GM13976 (cell line): Measurements from ENCODE around the gene RIMS4.

Experiments
- DNase-seq: peaks from one replicate; pipeline ENCODE4 v3.0.0; 2012; ENCODE audit warnings: low spot score
- in situ Hi-C: fragments of 300-500 bp; cut with MboI; formaldehyde crosslinking; loops from one replicate; pipeline ENCODE4 v1.12.0; 2022; ENCODE audit warnings: low sequenced_read_pairs, mixed read lengths, inconsistent platforms; ENCODE audit not compliant: unreplicated experiment
- TF ChIP-seq, protein P1 (sequence below): IDR thresholded peaks from 2 replicates; pipeline ENCODE4 v1.5.1; 2012; ENCODE audit warnings: borderline replicate concordance, mild to moderate bottlenecking; ENCODE audit not compliant: insufficient read depth; ENCODE audit errors: extremely low read depth, missing control alignments, control extremely low read depth

Gene RIMS4

GRCh38 chr20:44747166-44748004 lies 63.0 kb downstream of the RIMS4 start:
- DNase-seq: peak; percentile 80
- TF ChIP-seq, protein P1, sequence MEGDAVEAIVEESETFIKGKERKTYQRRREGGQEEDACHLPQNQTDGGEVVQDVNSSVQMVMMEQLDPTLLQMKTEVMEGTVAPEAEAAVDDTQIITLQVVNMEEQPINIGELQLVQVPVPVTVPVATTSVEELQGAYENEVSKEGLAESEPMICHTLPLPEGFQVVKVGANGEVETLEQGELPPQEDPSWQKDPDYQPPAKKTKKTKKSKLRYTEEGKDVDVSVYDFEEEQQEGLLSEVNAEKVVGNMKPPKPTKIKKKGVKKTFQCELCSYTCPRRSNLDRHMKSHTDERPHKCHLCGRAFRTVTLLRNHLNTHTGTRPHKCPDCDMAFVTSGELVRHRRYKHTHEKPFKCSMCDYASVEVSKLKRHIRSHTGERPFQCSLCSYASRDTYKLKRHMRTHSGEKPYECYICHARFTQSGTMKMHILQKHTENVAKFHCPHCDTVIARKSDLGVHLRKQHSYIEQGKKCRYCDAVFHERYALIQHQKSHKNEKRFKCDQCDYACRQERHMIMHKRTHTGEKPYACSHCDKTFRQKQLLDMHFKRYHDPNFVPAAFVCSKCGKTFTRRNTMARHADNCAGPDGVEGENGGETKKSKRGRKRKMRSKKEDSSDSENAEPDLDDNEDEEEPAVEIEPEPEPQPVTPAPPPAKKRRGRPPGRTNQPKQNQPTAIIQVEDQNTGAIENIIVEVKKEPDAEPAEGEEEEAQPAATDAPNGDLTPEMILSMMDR: peak; percentile 44
- in situ Hi-C loops: loop anchor here (10.0 kb wide), 1 partner anchor 117 kb away; no protein-coding TSS in a partner anchor

GRCh38 chr20:44746367-44747165 lies 63.8 kb downstream of the RIMS4 start:
- in situ Hi-C loops: loop anchor here (10.0 kb wide), 1 partner anchor 118 kb away; no protein-coding TSS in a partner anchor
- TF ChIP-seq, protein P1: no peak
- no peak for DNase-seq

DNA sequence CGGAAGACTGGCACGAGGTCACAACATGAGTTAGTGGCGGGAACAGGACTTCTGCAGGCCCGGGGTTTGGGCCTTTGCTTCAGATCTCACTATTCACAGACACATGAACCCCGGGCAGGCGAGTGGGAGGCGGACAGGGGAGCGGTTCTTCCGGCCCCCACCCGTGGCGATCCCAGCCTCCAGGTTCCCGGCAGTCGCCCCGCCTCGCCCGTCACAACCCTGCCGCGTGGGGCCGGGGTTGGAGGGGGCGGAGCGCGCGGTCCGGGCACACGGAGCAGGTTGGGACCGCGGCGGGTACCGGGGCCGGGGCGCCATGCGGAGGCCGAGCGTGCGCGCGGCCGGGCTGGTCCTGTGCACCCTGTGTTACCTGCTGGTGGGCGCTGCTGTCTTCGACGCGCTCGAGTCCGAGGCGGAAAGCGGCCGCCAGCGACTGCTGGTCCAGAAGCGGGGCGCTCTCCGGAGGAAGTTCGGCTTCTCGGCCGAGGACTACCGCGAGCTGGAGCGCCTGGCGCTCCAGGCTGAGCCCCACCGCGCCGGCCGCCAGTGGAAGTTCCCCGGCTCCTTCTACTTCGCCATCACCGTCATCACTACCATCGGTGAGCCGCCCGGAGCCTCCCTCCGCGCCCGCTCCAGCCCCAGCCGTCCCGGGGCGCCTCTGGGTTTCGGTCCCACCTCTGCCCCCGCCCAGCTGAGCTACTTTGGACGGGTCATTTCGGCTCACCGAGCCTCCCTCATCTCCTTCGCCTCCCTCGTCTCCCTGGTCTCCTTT lies 64.6 kb downstream of the RIMS4 start, which contains the start of gene KCNK15:
Gene KCNK15, plus strand, starts transcription at position 268 of the 769 bp plus-strand sequence. Its CDS starts 46 bp downstream, at position 314.
- DNase-seq: peak; percentile 64
- in situ Hi-C loops: loop anchor here (10.0 kb wide), 1 partner anchor 119 kb away; no protein-coding TSS in a partner anchor
- TF ChIP-seq, protein P1: no peak

- TF ChIP-seq, protein P1: no peak
- DNase-seq: no peak
- in situ Hi-C loops: loop anchor here (10.0 kb wide), 1 partner anchor 120 kb away; no protein-coding TSS in a partner anchor
Observed at GRCh38 chr20:44745122-44745597, 65.2 kb downstream of the RIMS4 start.

GRCh38 chr20:44743916-44744655 lies 66.3 kb downstream of the RIMS4 start:
- TF ChIP-seq, protein P1: no peak
- in situ Hi-C loops: loop anchor here (10.0 kb wide), 1 partner anchor 121 kb away; no protein-coding TSS in a partner anchor

More at GRCh38 chr20:44743916-44744655, 66.3 kb downstream of the RIMS4 start:
- DNase-seq: no peak
